HG03565 (cell line): ENCODE data around the gene CYP2C18.
"Not testable (repeated sequence)": the region's sequence is repeated elsewhere in the genome, so short reads cannot be mapped to it uniquely, and the experiment has no call there.

Experiments
- ATAC-seq: cut with Tn5 transposase; IDR thresholded peaks from one replicate; pipeline ENCODE4 v1.9.1; 2021; ENCODE audit warnings: mild to moderate bottlenecking, moderate library complexity; ENCODE audit not compliant: unreplicated experiment

CYP2C18 gene

GRCh38 chr10:94683214-94684054 is at the start of gene CYP2C18:
Gene CYP2C18 (plus strand): TSS chr10:94683729. CDS start chr10:94683820, 91 bp downstream.
- no peak for ATAC-seq

GRCh38 chr10:94638097-94638496 is 45.4 kb upstream of the CYP2C18 start:
- not testable (repeated sequence) for ATAC-seq

DNA sequence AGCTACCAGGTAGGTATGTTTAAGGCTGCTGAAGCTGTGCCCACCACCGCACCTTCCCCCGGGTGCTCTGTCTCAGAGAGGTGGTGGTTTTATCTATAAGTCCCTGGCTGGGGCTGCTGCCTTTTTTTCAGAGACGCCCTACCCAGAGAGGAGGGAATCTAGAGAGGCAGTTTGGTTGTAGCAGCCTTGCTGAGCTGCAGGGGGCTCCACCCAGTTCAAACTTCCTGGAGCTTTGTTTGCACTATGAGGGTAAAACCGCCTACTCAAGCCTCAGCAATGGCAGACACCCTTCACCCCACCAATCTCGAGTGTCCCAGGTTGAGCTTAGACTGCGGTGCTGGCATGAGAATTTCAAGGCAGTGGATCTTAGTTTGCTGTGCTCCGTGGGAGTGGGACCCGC is 43.6 kb upstream of the CYP2C18 start:
- no peak for ATAC-seq

DNA sequence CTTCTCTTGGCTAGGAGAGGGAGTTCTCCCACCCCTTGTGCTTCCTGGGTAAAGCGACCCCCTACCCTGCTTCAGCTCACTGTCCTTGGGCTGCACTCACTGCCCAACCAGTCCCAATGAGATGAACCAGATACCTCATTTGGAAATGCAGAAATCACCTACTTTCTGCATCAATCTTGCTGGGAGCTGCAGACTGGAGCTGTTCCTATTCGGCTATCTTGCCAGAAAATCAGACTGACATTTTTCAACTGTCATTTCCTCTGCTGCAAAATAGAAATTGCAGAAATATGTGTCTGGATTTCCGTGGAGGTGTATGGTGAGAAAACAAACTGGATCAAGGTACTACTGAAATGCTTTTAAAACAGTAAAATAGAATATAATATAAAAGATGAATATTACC is 43.0 kb upstream of the CYP2C18 start:
- no peak for ATAC-seq

GRCh38 chr10:94641480-94641879 is 42.0 kb upstream of the CYP2C18 start:
- ATAC-seq, result no peak

GRCh38 chr10:94644352-94644751 is 39.2 kb upstream of the CYP2C18 start:
- ATAC-seq, result no peak

GRCh38 chr10:94645285-94645684 is 38.2 kb upstream of the CYP2C18 start:
- ATAC-seq, result peak; percentile 76

- ATAC-seq, result not testable (repeated sequence)
These were observed 28.3 kb upstream of the CYP2C18 start for GRCh38 chr10:94655201-94655600.

DNA sequence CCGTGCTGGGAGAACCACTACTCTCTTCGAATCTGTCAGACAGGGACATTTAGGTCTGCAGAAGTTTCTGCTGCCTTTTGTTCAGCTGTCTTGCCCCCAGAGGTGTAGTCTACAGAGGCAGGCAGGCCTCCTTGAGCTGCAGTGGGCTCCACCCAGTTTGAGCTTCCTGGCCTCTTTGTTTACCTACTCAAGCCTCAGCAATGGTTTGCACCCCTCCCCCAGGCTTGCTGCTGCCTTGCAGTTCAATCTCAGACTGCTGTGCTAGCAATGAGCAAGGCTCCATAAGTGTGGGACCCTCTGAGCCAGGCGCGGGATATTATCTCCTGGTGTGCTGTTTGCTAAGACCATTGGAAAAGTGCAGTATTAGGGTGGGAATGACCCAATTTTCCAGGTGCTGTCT is 20.5 kb upstream of the CYP2C18 start:
- ATAC-seq, result not testable (repeated sequence)

- no peak for ATAC-seq
These were observed 17.0 kb upstream of the CYP2C18 start for GRCh38 chr10:94666391-94667102.

DNA sequence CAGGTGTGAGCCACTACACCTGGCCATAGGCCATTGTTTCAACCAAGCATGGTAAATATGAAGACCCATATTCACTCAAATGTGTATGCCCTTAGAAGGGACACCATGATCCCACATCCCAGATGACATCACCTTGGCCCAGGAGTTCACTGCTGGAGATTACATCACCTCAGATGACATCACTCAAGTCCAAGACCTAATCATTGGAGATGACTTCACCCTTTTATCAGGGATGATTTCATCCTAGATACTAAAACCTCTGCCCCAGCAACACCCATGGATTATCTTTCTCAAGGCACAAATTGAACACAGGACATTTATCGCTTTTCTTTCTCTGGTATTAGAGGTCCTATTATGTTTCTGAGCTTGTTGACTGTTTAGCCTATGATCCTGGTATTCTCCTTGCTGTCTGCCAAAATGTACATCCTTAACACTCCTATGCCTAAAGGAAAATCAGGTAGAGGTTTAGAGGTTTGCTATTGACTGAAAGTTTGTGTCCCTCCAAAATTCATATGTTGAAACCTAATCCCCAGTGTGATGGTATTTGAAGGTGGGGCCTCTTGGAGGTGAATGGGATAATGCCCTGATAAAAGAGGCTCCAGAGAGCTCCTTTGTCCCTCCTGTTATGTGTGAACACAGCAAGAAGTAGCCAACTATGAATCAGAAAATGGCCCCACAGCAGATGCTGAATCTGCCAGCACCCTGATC is 9.8 kb upstream of the CYP2C18 start:
- ATAC-seq, result no peak

GRCh38 chr10:94676496-94676895 is 7.0 kb upstream of the CYP2C18 start:
- no peak for ATAC-seq

DNA sequence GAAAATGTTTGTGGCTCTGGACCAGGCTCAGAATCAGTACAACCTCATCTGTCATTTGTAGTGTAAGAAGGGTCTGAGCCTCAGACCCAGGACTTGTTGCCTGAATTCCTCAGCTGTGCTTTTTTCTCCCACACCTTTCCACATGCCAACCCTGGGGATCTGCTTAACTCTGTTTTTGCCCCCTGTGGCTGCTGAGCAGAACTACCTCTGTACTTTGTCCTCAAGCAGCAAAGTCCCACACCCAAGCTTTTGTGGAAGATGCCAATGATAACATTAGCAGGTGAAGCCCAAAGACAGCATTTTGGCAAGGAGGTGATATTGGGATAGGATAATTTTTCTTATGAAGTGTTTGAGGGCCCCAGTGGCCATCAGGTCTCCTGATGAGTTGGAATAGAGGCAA is 5.8 kb upstream of the CYP2C18 start:
- ATAC-seq, result no peak

DNA sequence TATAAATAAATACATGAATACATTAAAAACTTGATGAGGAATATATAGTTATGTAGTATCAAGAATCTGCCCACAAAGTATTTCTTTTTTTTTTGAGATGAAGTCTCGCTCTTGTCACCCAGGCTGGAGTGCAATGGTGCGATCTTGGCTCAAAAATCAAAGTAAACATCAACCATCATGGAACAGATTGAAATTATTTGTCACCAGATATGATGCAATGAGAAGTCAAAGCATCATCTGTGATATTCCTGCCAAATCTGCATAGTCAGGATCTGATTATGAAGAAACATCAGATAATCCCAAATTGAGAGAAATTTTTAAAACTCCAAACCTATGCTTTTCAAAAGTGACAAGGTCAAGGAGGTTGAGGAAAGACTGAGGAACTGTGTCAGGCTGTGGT is 5.1 kb upstream of the CYP2C18 start:
- no peak for ATAC-seq

DNA sequence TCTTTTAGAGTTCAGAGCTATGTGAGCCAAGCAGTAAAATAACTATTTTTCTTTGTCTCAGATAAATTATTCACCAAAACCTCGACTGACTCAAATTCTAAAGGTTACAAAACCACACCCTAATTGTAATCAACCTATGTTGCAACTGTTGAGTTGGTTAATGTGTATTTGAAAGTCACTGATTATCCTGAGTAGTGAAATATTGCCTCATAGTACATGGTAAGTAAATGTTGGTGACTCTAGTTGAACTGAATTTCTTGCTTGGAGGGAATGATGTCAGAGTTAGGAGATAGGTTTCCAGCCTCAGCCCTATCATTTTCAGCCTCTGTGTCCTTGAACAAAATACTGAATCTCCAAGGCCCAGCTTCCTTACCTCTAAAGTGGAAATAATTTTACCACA is 3.0 kb upstream of the CYP2C18 start:
- no peak for ATAC-seq

GRCh38 chr10:94682636-94683035 is 893 bp upstream of the CYP2C18 start:
- ATAC-seq, result not testable (repeated sequence)

- ATAC-seq, result no peak
These were observed 4.2 kb downstream of the CYP2C18 start for GRCh38 chr10:94687625-94688248.

- no peak for ATAC-seq
These were observed 22.6 kb downstream of the CYP2C18 start for GRCh38 chr10:94706089-94706488.

DNA sequence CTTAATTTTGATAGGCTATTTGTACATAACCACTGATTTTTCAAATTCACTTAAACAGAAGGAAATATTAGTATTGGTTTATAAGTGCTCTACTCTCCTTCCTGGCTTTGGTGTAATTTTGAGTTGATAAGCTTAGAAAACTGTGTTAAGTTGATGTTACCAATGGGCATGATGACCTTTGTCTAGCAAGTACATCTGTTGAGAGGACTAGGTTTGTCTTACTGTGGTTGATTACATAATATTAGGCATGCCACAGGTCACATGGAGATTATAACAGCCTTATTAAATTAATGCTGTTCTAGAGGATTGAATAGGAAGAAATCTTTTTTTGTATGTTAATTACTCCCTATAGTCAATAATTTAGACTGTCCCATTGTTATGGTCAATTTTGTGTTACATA is 27.0 kb downstream of the CYP2C18 start:
- ATAC-seq, result no peak

DNA sequence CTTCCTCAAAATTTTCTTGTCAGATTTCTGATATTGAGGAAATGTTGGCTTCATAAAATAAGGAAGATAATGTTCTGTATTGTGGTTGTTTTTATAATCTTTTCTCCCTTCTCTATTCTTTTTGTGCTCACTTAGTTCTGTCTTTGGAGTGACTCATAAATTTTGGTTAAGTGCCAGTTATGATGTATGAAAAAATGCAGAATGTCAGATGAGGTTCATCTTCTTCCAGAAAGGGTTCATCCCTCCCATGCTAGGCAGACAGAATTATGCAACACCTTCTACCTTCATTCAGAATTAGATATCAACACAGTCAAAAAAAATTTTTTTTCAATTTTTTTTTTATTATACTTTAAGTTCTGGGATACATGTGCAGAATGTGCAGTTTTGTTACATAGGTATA is 42.3 kb downstream of the CYP2C18 start:
- ATAC-seq, result no peak

DNA sequence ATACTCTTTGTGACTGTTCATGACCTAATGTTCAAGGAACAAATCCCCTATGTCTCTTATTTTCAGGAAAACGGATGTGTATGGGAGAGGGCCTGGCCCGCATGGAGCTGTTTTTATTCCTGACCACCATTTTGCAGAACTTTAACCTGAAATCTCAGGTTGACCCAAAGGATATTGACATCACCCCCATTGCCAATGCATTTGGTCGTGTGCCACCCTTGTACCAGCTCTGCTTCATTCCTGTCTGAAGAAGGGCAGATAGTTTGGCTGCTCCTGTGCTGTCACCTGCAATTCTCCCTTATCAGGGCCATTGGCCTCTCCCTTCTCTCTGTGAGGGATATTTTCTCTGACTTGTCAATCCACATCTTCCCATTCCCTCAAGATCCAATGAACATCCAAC is 51.7 kb downstream of the CYP2C18 start:
- ATAC-seq, result no peak
